GM18870 (cell line): Measurements from ENCODE around the gene NRROS.
"Not testable (repeated sequence)": the region's sequence is repeated elsewhere in the genome, so short reads cannot be mapped to it uniquely, and the experiment has no call there.

Source experiments
- ATAC-seq: cut with Tn5 transposase; IDR thresholded peaks from one replicate; pipeline ENCODE4 v1.9.1; 2021; ENCODE audit warnings: moderate library complexity; ENCODE audit not compliant: unreplicated experiment

The NRROS gene

DNA sequence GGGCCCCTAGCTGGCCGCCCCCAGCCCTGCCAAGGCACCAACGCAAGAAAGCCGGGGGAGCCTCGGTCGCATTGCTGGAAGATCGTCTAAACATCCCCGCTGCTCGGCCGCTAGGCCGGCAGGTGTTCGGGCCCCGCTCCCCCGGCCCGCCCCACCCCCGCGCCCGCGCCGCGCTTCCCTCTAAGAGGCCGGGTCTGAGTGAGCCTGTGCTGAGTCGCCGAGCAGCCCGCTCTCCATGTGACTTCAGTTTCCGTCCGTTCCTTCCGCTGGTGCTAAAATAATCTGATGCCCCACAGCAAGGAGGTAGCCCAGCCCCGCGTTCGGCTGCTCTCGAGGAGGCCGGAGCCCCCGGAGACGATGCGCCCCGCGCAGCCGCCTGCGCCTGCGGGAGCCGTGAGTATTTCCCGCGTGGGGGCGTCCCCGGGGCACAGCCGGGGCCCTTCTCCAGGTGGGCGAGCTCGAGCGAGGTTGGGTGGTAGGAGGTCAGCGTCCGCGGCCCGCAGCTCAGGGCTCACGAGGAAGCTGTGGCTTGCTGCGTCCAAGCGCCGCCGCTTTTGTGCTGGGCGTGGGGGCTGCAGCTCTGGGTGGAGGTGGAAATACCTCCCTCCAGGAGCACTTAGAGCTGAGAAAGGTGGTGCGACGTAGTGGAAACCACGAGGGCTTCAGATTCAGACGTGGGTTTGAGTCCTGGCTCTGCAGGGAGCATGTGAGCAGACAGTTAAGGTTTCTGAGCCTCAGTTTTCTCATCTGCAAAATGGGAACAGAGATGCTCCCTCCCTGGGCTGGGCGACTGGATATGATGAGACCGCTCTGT is at the start of gene NRROS:
TSS of gene NRROS (plus strand) at position 212 of the 814 bp plus-strand sequence. CDS start 14,846 bp downstream, outside the sequence.
- peak; percentile 22 for ATAC-seq

DNA sequence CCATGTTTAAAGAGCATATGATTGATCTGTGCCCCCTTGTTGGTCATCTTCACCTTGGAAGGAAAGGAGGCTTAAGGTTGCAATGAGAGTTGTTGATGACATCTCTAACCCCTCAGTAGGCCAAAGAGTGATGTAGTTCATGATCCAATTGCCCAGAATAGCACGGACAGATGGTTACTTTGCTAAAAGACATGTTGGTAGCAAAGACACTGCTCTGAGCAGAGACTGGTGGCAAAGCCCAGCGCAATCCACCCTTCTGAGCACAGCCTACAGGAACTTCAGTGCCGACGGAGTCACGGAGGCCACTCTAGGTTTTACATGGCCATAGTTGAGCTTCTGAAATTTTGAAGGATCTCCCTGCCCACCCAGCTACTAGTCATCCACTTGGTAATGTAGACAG is 49.2 kb upstream of the NRROS start:
- no peak for ATAC-seq

DNA sequence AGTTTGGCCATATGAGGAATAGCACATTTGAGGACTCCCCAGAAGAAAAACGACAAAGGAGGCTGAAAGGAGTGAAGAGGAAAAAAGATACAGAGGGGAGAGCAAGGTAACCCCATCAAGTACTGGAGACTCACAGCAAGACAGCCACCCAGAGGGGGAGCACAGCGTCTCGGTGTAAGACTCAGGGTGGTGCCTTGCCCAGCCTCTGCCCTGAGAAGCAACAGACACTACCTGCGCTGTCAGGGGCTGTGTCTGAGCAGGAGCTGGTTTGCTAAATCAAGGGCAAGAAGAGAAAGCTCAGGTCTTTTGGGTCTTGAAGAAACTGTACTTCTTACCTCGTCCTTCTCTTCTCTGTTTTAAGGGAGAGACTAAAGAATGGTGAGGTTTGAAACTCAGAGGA is 43.1 kb upstream of the NRROS start:
- ATAC-seq: no peak

DNA sequence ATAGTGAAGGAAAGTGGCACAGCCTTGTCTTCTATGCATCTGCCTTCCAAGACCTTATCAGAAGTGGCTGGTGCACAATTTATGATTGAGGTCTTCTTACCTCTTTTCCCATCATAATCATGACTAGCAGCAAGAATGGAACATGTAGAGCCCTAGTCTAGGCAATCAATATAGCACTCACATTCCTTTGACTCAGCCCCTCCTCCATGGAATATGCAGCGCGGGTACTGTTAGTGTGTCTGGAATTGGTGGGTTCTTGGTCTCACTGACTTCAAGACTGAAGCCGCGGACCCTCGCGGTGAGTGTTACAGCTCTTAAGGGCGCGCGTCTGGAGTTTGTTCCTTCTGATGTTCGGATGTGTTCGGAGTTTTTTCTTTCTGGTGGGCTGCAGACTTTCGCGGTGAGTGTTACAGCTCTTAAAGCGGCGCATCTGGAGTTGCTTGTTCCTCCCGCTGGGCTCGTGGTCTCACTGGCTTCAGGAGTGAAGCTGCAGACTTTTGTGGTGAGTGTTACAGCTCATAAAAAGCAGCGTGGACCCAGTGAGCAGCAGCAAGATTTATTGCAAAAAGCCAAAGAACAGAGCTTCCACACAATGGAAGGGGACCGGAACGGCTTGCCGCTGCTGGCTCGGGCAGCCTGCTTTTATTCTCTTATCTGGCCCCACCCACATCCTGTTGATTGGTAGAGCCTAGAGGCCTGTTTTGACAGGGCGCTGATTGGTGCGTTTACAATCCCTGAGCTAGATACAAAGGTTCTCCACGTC is 41.3 kb upstream of the NRROS start:
- ATAC-seq: not testable (repeated sequence)

DNA sequence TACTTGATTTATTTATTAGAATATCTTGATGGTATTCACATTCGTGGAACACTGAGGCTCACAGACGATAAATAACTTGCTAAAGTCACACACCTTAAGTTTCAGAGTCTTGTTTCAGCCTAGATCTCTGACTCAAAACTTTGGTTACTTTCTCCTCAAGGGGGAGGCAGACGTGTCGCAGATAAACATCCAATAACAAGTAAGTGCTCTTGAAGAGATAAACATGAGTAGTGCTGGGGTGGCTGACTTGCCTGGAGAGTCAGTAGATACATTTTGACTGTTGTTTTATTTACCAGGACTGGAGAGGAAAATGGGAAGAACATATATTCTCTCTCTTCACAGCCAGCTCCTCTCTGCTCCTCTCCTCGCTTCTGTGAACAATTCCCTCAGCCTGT is 39.8 kb upstream of the NRROS start:
- no peak for ATAC-seq

DNA sequence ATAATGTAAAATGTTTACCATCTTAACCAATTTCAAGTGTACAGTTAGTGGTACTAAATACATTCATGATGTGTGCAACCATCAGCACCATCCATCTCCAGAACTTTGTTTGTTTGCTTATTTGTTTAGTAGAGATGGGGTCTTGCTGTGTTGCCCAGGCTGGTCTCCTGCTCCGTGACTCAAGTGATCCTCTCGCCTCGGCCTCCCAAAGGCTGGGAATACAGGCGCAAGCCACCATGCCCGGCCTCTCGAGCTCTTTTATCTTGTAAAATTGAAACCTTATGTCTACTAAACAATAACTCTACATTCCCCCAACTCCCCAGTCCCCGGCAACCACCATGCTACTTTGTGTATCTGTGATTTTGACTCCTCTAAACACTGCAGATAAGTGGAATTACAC is 39.1 kb upstream of the NRROS start:
- ATAC-seq: no peak

DNA sequence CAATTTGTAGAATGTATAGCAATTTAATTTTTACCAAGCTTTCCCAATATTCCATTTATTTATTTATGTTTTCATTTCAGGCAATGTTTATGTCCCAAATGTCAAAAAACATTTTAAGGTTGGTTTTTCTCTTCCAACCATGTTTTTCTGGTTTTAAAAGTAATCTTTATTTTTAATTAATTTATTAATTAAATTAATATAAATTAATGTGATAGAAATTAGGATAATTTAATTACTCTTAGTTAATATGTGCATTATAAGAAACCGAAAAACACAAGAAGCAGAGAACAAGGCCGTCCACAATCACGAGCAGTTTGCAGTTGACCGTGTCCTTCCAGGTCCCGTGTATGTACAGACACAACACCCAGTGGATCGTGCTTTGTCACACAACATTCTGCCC is 36.8 kb upstream of the NRROS start:
- ATAC-seq: no peak

DNA sequence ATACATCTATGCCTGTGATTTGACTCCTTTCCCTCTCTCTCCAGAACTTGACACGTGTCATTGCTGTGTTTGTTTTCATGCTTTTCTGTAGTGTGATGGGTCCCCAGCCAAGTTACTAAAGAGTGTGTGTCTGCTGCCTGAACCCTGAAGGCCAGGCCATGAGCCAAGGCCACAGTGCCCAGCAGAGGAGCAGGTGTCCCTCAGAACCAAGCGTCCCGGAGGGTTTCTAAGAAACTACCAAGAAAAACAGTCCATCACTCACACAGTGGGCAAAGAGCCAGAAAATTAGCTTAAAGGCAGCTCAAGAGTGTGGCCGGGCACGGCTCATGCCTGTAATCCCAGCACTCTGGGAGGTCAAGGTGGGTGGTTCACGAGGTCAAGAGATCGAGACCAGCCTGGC is 35.8 kb upstream of the NRROS start:
- no peak for ATAC-seq

DNA sequence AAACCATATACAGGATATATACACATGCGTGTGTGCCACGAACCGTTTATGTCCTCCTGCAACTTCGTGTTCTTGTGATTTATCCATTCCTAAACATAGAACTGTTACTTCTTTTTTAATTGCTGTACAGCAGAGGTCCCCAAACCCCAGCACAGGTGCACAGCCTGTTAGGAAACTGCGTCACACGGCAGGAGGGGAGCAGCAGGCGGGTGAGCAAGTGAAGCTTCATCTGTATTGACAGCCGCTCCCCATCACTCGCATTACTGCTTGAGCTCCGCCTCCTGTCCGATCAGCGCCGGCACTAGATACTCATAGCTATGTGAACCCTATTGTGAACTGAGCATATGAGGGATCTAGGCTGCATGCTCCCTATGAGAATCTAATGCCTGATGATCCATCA is 34.9 kb upstream of the NRROS start:
- ATAC-seq: no peak

DNA sequence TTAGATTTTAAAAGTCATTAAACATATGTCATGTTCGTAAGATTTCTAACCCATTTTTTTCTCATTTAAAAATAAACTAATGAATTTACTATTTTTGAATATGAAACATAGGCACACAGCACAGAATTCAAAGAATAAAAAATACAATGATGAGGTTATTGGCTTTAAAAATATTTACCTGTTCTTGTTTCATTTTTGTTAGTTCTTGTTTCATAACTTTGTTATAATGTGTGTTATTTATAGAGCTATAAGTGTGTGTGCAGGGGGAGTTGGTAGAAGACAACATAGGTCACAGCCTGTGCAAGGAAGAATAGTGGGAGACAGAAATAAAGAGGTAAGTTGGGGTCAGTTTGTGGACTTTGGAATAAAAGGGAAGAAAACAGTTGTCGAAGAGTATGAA is 30.8 kb upstream of the NRROS start:
- no peak for ATAC-seq

DNA sequence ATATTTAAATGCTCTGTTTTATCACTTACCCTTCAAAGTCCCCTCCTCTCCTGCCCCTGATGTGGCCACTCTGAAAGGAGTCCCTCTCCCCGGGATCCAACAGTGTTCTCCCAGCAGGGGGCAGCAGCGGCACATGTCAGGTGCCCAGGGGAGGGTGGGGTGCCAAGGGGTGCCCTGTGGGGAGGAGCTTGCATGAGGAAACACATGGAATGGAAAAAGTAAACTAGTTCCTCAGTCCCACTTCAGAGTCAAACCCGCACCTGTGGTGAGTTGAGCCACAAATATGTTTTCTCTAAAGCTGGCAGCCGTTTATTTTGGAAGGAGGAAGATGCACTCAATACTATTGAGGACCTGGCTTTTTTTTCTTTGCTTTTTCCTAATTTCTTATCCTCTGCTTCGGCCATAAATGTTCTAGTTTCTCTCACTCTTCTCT is 30.1 kb upstream of the NRROS start:
- ATAC-seq: peak; percentile 45

DNA sequence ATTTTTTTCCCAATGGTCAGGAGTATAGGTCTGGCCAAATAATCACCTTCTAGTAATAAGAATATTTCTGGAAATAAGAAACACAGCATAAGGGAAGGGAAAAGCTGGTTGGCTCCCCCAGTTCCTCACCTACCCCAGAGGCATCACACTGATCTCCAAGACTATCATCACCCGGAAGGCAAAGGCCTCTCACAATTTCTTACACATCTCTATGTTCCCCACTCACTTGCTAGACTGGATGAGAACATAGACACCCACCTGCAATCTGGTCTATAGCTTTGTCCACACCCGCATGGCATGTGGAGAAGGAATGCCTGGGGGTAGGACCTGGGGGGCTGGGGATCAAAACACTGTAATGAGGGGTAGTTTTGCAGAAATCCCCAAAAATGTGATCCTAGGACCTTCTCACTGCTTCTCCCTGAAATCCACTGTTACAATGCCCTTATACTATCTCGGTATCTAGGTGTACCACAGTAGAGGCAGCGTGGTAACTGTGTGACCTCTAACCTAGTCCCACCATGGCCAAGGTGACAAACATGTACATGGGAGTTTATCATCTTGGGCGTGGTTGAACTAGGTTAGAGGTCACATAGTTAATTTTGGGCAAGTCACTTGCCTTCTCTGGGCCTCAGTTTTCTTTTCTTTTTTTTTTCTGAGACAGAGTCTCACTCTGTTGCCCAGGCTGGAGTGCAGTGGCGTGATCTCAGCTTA is 29.5 kb upstream of the NRROS start:
- ATAC-seq: no peak

DNA sequence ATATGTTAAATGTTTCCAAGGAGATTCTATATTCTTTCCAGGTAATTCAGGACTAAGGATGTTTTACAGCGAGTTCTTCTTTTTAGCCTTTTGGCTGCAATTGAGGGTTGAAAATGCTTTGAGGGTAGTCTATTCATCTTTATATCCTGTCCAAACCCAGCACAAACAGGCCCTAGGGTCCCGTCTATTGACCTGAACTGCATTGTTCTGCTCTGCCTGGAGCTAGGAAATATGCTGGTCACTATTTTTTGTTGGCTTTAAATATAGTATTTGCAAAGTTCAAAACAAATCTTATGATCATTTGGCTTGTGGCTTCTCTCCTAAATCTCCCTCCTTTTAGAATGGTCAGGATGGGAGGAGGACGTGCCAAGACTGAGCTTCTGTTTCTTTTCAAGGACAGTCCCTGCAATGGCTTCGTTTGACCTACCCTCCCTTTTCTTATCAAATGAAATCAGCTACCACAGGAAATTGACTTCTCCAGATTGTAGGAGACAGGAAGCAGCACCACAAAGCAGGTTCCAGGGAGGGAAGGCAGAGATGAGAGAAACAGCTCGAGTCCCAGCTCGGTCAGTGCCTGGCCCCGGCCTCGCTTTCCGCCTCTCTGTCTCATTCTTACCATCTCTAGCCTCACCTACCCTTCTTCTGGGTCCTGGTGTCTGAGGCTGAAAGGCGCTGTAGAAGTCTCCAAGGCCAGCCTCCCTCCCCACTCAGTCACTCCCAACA is 27.6 kb upstream of the NRROS start:
- no peak for ATAC-seq

DNA sequence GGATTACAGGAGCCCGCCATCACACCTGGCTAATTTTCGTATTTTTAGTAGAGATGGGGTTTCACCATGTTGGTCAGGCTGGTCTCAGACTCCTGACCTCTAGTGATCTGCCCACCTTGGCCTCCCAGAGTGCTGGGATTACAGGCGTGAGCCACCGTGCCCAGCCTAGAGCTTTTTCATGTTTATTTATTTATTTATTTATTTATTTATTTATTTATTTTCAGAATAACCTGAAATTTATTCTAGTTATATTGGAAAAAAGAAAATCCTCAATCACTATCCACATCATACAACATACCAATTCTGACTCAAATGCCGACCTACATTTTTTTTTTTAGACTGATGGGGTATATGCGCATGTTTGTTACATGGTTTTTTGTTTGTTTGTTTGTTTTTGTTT is 24.3 kb upstream of the NRROS start:
- ATAC-seq: not testable (repeated sequence)

DNA sequence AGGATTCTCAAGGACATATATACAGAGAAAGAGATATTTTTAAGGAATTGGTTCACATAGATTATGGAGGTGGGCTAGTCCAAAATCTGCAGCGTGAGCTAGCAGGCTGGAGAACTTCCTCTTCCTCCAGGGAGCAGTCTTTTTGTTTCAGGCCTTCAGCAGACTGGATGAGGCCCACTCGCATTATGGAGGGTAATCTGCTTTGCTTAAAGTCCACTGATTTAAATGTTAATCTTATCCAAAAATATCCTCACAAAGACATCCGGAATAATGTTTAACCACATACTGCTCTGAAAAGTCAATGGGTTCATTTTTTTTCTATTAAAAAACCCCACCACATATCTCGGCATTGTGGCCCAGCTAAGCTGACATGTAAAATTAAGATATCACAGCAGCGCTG is 22.2 kb upstream of the NRROS start:
- no peak for ATAC-seq

DNA sequence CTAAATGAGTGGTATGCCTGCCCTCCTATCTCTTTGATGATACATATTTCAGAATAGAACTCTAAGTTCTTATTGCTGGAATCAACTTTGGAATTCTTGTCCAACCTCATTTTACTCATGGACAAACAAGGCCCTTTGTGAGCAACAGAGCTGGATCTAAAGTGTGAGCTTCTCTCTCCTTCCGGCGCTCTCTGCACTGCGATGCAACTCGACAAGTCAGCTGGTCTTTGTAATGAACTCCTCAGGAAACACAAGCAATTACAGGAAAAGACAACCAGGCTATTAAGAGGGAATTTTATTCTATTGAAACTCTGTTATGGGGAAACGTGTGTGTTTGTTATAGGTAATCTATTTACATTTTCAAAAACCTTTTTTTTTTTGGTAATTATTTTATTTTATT is 20.3 kb upstream of the NRROS start:
- ATAC-seq: no peak

DNA sequence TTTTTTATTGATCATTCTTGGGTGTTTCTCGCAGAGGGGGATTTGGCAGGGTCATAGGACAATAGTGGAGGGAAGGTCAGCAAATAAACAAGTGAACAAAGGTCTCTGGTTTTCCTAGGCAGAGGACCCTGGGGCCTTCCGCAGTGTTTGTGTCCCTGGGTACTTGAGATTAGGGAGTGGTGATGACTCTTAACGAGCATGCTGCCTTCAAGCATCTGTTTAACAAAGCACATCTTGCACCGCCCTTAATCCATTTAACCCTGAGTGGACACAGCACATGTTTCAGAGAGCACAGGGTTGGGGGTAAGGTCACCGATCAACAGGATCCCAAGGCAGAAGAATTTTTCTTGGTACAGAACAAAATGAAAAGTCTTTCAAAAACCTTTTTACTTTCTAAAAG is 19.9 kb upstream of the NRROS start:
- ATAC-seq: not testable (repeated sequence)

DNA sequence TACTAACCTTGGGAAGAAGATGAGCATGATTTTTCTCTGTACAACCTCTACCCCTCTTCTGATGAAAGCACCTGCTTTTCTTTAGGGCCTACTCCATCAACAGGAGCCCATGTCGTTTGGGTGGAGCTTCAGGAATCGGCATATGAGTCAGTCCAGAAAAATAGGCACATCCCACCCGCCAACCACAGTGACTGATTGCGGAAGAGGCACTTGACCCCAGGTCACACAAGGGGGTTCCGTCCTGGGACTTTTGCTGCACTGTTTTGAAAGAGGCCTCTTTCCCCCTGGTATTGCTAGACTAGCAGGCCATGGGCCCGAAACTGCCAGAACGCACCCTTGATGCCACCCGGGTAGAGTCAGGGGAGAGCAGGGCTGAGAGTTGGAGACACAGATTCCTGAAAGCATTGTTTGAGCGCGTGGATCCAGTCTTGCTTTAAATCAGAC is 19.3 kb upstream of the NRROS start:
- ATAC-seq: no peak

DNA sequence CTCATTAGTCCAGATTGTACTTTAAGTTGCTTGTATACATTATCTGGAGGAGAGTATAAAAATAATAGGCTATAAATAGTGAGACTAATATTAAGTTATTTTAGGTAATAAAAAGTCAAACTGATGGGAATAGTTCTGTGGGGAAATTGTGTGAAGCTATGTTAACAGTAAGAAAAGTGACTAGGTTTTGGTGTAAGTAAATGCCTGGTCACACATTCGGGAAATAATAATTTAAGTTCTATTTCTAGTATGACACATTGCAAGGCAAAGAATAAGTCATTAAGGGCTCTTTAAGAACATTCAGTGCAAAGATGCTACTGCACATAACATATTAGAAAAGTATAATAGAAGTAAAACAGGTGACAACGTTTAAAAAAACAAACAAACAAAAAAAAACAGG is 18.8 kb upstream of the NRROS start:
- ATAC-seq: no peak

DNA sequence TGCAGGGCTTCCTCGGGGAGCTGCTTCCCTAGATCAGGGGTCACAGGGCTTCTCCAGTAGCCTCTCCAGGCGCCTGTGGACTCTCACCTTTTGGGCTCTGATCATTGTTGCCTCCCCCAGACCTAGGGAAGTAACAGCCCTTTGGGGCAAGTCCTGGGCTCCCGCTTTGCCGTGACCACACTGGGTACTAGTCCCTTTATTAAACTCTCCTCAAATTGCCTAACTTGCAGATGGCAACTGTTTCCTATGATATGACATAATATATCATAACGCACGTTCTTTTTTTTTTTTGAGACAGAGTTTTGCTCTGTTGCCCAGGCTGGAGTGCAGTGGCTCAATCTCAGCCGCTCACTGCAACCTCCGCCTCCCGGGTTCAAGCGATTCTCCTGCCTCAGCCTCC is 17.9 kb upstream of the NRROS start:
- no peak for ATAC-seq
